NCI-H187 (cell line): Measurements from ENCODE around the gene SRRM5.
"Not testable (repeated sequence)": the region's sequence is repeated elsewhere in the genome, so short reads cannot be mapped to it uniquely, and the experiment has no call there.

Experiments used
- DNase-seq, 2 experiments: peaks; one replicate each; lab custom pipeline; 2025; lab: John Stamatoyannopoulos, UW

The SRRM5 gene

DNA sequence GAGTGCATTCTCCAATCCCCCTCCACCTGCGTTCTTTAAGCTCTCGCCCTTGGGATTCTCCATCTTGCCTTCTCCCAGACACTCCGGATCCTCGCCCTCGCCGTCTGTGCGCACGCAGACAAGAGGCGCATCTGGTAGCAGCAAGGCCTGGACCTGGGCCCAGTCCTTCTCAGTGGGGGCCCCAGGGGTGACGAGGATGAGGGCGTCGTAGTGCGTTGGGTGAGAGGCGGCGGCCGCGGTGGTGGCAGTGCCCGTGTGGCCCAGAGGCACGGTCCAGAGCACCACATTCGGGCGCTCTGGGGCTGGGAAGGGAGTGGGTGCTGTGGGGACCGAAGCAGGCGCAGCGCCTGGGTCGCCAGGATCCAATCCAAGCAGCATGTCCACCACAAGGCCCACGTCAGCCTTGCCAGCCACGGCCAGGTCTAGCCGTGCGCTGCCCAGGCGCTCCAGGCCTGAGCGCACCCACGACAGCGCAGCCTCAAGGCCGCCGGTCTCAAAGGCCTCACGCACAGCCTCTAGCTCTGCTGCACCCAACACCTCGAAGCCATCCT is 19.0 kb upstream of the SRRM5 start:
- DNase-seq, result no peak

DNA sequence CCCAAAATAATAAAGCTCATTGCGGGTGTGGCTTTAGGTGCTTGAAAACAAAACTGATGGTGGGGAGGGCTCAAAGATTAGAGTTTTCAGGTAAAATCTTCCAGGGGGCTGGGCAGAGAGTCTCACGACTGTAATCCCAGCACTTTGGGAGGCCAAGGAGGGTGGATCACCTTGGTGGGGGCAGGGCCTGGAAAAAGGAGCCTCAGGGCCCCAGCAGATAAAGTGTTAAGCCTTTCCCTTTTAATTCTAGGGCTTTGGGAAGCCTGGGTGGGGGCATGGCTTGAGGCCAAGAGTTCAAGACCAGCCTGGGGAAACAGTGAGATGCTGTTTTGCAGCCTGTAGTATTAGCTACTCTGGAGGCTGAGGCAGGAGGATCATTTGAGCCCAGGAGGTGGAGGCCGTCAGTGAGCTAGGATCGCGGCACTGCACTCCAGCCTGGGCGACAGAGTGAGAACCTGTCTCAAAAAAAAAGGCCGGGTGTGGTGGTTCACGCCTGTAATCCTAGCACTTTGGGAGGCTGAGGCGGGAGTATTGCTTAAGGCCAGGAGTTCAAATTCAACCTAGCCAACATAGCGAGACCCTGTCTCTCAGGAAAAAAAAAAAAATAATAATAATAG is 17.7 kb upstream of the SRRM5 start:
- no peak for DNase-seq

GRCh38 chr19:43594710-43595604 is 16.9 kb upstream of the SRRM5 start:
- DNase-seq, result peak in 1 of 2 experiments; percentile 3

GRCh38 chr19:43595605-43595998 is 16.3 kb upstream of the SRRM5 start:
- no peak for DNase-seq

- peak; percentile 100 for DNase-seq
Observed at GRCh38 chr19:43595999-43596841, 15.7 kb upstream of the SRRM5 start, which contains the start of the genes IRGQ and ZNF576. Gene IRGQ, minus strand, starts transcription at chr19:43596134. Its CDS starts 796 bp downstream, at chr19:43595338. Gene ZNF576, plus strand, starts transcription at chr19:43596595. Its CDS starts 514 bp downstream, at chr19:43597109.

- DNase-seq, result no peak
Observed at GRCh38 chr19:43596842-43597461, 14.9 kb upstream of the SRRM5 start.

- no peak for DNase-seq
Observed at GRCh38 chr19:43597876-43598275, 14.0 kb upstream of the SRRM5 start.

DNA sequence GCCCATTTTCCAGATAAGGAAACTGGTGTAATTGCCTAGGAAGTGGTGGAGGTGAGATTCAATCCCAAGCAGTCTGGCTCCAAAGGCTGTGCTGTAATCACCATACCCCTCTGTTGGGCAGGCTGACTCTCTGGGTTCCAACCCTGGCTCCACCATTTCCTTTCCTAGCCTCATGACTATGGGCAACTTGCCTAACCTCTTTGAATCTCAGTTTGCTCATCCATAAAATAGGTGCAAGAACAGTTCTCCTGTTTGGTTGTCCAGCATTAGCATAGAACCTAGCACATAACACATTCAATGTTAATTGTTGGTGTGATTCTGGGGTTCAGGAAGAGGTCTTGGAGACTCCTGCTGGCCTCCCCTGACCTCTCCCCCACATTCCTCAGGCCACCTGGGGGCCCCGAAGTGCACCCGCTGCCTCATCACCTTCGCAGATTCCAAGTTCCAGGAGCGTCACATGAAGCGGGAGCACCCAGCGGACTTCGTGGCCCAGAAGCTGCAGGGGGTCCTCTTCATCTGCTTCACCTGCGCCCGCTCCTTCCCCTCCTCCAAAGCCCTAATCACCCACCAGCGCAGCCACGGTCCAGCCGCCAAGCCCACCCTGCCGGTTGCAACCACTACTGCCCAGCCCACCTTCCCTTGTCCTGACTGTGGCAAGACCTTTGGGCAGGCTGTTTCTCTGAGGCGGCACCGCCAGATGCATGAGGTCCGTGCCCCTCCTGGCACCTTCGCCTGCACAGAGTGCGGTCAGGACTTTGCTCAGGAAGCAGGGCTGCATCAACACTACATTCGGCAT is 13.2 kb upstream of the SRRM5 start:
- no peak for DNase-seq

DNA sequence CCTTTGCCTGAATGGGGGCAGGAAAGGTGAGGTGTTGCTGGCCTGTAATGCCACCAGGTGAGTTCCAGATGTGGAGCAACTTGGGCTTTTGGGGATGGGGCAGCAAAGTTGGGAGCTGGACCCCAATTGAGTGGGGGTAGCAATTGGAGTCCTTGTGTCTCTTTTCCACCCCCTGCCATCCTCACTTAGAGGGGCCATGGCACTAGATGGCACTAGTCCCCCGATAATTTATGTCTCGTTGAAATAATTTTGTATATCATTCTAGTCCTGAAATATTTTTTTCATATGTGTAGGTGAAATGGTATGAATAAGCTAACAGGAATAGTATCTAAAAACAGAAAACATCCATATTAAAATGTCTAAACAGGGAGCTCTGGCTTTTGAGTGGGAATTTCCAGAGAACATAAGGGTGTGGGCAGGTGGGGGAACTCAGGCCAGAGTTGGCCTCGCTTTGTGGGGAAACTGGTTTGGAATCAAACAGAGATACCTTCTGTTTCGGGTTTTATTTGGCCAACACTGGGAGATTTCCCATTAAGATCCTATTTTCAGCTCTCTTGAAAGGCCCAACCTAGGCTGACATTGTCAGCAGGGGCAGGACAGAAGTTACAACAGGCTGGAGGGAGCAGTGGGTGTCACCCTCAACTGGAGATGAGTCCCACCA is 12.1 kb upstream of the SRRM5 start:
- no peak for DNase-seq

GRCh38 chr19:43600326-43600725 is 11.6 kb upstream of the SRRM5 start:
- DNase-seq, result not testable (repeated sequence)

- no peak for DNase-seq
Observed at GRCh38 chr19:43605875-43606568, 5.9 kb upstream of the SRRM5 start.

DNA sequence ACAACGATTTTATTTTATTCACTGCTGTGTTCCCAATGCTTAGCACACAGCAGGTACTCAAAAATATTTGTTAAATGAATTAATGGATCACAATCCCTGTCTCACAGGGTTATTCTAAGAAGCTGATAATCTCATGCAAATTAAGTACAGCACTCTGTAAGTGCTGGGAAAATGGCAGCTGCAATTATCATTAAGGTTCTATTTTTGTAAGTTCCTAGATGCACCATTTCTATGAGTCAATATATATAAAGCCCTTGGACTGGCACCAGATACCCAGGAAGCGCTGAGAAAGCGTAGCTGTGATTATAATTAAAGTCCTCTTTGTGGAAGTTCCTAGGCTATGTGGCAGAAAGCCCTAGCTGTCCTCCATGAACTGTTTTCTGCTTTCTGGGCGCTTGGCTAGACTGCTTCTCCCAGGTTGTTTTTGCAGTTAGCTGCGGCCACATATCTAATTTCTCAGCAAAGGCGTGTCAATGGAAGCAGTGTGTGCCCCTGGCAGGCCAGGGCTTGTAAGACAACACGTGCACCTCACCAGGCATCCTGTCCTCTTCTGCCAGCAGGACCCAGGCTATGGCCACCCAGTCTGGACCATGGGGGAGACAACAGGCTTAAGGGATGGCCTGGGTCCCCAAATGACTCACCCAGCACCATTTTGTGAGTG is 5.2 kb upstream of the SRRM5 start:
- DNase-seq, result no peak

DNA sequence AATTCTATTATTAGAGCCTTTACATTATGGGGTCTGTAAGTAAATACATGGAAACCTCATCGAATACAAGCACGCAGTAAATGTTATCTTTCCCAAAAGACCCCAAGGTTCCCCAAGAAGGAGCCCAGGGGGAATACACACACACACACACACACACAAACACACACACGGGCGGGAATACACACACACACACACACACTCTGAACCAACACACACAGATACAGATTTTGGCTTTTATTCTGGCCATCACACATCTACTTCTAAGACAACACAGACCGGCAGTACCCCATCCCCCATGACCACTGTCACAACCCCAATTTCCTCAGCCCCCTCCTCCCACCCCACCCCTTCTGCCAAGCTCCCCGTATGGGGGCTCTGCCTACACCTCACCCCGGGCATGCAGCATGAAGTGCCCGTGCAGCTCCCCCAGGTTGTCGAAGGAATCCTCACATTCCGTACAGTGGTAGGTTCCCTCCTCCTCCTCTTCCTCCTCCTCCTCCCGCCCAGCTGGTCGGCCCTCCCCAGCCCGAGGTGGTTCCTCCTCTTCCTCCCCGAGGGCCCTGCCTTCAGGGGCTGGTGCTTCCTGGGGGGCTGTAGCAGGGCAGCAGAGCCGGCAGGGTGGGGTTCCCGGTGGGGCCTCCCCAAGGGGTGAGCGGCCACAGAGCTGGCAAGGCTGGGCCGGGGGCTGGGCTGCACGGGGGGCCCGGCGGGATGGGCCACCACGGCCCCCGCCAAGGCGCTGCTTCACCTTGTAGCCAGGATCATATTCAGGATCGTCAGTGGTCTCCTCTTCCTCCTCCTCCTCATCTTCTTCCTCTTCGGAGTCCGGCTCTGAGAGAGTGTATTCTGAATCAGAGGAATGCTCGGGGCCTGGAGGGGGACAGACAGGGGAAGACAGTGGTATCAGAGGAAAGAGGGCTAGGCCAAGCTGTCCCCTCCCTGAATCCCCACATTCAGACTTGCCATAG is 4.4 kb upstream of the SRRM5 start:
- no peak for DNase-seq

- no peak for DNase-seq
Observed at GRCh38 chr19:43609872-43610271, 2.0 kb upstream of the SRRM5 start.

DNA sequence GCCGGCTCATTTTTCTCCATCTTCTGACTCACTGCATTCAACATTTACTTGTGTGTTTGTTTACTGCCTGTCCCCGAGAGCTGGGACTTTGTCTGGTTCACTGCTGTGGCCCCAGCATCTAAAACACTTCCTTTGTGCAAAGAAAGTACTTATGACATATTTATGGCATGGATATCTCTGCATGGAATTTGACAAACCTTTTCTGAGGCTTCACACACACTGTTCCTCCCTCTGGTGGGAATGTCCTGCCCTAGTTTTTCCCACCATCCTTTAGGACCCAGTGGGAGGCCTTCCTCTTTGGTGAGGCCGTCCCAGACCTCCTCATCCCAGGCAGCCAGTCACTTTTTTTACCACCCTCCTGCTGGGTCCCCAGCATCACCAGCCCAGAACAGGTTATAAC is 1.4 kb upstream of the SRRM5 start:
- no peak for DNase-seq

DNA sequence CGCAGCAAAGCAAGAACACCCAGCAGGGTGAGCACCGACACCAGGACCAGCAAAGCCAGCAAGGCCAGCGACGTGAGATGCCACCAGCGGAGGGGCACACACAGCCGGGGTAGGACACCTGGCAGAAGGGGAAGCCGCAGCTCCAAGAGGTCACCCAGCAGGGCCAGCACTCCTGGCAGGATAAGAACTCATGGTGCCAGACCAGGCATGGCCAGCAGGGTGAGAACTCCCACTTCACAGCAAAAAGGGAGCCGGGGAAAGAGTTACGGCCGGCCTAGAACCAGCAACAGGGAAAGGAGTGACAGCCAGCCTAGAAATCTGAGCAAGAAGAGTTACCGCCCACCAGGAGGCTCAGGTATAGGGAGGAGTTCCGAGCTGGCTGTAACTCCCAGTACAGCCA is 486 bp downstream of the SRRM5 start:
- no peak for DNase-seq

DNA sequence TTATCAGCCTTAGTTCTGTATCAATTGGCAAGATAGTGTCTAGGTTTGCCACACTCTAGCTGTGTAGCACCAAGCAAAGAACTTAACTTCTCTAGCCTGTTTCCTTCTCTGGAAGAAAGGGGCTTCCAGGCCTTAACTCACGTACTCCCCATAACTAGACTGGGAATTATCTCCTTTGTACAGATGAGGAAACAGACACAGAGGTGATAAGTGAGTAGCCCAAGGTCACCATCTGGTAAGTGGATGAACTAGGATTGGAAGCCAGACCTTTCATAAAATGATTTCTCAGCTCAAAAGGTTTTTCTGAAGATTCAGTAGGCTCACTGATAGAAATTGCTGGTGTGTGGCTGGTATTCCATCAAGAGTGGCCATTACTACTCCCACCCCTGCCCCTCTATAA is 4.4 kb downstream of the SRRM5 start:
- no peak for DNase-seq

GRCh38 chr19:43616954-43617353 is 5.1 kb downstream of the SRRM5 start:
- no peak for DNase-seq
